Vagina (tissue), 2 donors: ENCODE results near the gene MPHOSPH9. TPM values are rescaled to one million over a fixed set of nuclear protein-coding genes. Genes with fewer than 3 reads are reported as not detected.

Experiments
- DNase-seq, 2 donors: peaks; one replicate each; pipeline ENCODE4 v3.0.0-alpha.2; 2017; ENCODE audit errors: extremely low spot score in 2 of 2
- H3K27ac ChIP-seq: fragments of 200-600 bp; sonication (generic); one replicate; pipeline ENCODE4 v1.5.1; 2019
- H3K27me3 ChIP-seq: fragments of 200-600 bp; sonication (generic); one replicate; pipeline ENCODE4 v1.5.1; 2019
- H3K36me3 ChIP-seq, 2 donors: fragments of 200-600 bp; sonication (generic); one replicate each; pipeline ENCODE4 v1.5.1; 2017 to 2019
- H3K4me1 ChIP-seq: fragments of 200-600 bp; sonication (generic); one replicate; pipeline ENCODE4 v1.5.1; 2019
- H3K4me3 ChIP-seq, 2 donors: fragments of 200-600 bp; sonication (generic); 1 replicate in 1 of 2; 2 replicates in 1 of 2; pipeline ENCODE4 v1.5.1; 2016 to 2019
- H3K9me3 ChIP-seq: fragments of 200-600 bp; sonication (generic); one replicate; pipeline ENCODE4 v1.5.1; 2019
- CTCF ChIP-seq, 3 experiments: fragments of 450-650 bp in 2 of 3; fragments of 200-600 bp in 1 of 3; sonication (generic) in 1 of 3; IDR thresholded peaks; one replicate each; pipeline ENCODE4 v1.5.1; 2017 to 2019; ENCODE audit warnings: antibody characterized with exemption in 3 of 3, mild to moderate bottlenecking in 2 of 3, moderate library complexity in 2 of 3
- POLR2A ChIP-seq, 2 donors: fragments of 450-650 bp; IDR thresholded peaks; one replicate each; pipeline ENCODE4 v1.6.1; 2017; ENCODE audit warnings: antibody characterized with exemption in 2 of 2, mild to moderate bottlenecking in 2 of 2, moderate library complexity in 2 of 2
- POLR2AphosphoS5 ChIP-seq, 2 donors: sonication (generic); formaldehyde crosslinking; IDR thresholded peaks; one replicate each; pipeline ENCODE4 v1.9.0; 2017; ENCODE audit warnings: antibody characterized with exemption in 2 of 2, mild to moderate bottlenecking in 2 of 2, low read depth in 1 of 2; ENCODE audit not compliant: insufficient read depth in 1 of 2
- intact Hi-C: fragments of 100-400 bp; cut with DNase I; formaldehyde crosslinking; loops from one replicate; pipeline ENCODE4 v1.15.1; 2023
- total RNA-seq: library from RNA; depleted of rRNA; stranded (reverse); fragments of >200 nt; gene quantifications from one replicate; pipeline ENCODE4 v1.2.3, GENCODE V29; 2016

MPHOSPH9 gene
- total RNA-seq, 1 donor from 2014 or later, result 17.9 TPM

DNA sequence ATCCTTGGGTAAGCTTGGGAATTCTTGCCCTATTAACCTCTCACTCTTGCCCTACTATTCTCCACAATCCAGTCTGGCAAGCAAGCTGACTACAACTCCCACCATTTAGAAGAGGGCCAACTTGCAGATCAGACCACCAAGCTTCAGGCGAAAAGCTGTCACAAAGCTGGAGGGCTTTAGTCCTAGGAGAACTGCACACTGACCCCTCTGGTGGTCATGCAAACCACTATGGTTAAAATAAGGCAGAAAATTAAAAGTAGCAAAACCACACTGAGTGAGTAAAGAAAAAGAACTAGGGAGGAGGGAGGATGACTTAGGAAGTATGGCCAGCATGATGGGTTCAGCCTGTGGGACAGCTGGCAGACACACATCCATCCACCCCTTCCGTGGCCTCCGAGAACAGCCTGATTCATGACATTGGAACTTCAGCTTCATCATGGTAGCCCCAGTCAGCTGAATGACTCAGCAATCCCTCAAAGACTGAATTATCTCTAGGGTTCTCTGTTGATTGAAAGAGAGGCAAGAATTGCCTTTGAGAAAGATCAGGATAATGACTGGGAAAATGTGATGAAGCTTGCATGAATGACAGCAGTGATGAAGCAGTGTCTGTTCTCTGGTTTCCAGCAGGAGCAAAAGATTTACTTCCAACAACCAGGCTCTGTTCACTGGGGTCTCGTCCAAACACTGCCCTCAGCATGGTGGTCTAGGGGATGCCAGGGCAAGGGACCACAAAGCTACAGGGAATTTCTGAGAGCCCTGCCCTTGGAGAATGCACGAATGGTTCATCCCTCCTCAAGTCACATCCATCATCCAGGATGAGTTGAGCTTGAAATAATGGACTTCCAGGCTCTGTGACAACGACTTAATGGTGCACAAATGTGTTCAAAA is 106.4 kb downstream of the MPHOSPH9 start:
- H3K36me3 ChIP-seq, result no peaks in the 10 kb centered on the region
- no peaks in the 10 kb centered on the region for H3K27me3 ChIP-seq
- H3K27ac ChIP-seq, result peak overlapping the region; percentile 75
- TF ChIP-seq CTCF (IDR thresholded peaks at IDR 0.05), result no peak
- TF ChIP-seq POLR2AphosphoS5 (IDR thresholded peaks at IDR 0.05; ENCODE audit: insufficient read depth in 1 of 2, low read depth in 1 of 2), result peak in 1 of 2 donors; percentile 62
- TF ChIP-seq POLR2A (IDR thresholded peaks at IDR 0.05), result no peak
- intact Hi-C loops, result no loop called here
- no peak overlapping the region for H3K4me3 ChIP-seq
- H3K4me1 ChIP-seq, result peaks cover 27% of the 10 kb centered on the region
- DNase-seq, result no peak
- no peaks in the 10 kb centered on the region for H3K9me3 ChIP-seq

GRCh38 chr12:123122626-123123025 is 110.3 kb downstream of the MPHOSPH9 start:
- DNase-seq, result no peak
- intact Hi-C loops, result no loop called here
- H3K4me3 ChIP-seq, result no peak overlapping the region
- no peak for TF ChIP-seq POLR2AphosphoS5 (IDR thresholded peaks at IDR 0.05; ENCODE audit: insufficient read depth in 1 of 2, low read depth in 1 of 2)
- no peaks in the 10 kb centered on the region for H3K27me3 ChIP-seq
- no peak overlapping the region for H3K27ac ChIP-seq
- H3K4me1 ChIP-seq, result peaks cover 48% of the 10 kb centered on the region
- no peaks in the 10 kb centered on the region for H3K36me3 ChIP-seq
- no peaks in the 10 kb centered on the region for H3K9me3 ChIP-seq

GRCh38 chr12:123121670-123122069 is 111.3 kb downstream of the MPHOSPH9 start:
- DNase-seq, result no peak
- no peak overlapping the region for H3K4me3 ChIP-seq
- intact Hi-C loops, result no loop called here
- peaks cover 52% of the 10 kb centered on the region for H3K4me1 ChIP-seq
- TF ChIP-seq CTCF (IDR thresholded peaks at IDR 0.05) (no peak), POLR2A (IDR thresholded peaks at IDR 0.05) (no peak), POLR2AphosphoS5 (IDR thresholded peaks at IDR 0.05; ENCODE audit: insufficient read depth in 1 of 2, low read depth in 1 of 2) (no peak)
- no peaks in the 10 kb centered on the region for H3K36me3 ChIP-seq
- no peak overlapping the region for H3K27ac ChIP-seq
- no peaks in the 10 kb centered on the region for H3K27me3 ChIP-seq
- no peaks in the 10 kb centered on the region for H3K9me3 ChIP-seq

DNA sequence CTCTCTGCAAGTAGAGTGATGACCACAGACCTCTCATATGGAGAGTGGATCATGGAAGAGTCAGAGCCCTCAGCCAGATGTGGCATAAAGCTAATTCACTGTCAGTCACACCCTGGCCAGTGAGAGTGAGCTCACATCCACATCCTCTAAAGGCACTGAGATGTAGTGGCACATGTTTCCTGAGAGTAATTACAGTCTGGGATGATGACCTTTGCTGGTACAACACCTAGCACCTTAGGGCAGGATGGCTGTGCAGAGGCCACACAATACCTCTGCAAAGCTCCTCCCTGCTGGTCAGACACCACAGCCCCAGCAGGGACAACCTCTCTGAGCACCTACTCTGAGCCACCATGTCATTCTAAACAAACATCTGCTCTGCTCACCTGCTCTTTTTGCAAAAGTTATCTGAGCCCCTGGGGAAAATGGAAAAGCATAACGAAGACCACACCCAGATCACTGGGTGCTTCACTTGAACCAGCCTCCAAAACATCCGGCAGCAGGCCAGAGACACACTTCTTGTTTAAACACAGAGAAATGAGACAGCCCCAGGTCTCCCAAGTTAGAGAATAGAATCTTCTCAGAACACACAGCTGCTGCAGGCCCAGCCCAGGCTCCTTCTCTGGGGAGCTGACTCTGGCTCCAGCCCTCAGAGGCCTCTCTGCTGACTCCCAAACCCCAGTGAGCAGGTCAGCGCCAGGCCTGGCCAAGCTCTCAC is 112.3 kb downstream of the MPHOSPH9 start:
- no peak for DNase-seq
- TF ChIP-seq POLR2AphosphoS5 (IDR thresholded peaks at IDR 0.05; ENCODE audit: insufficient read depth in 1 of 2, low read depth in 1 of 2), result no peak
- TF ChIP-seq POLR2A (IDR thresholded peaks at IDR 0.05), result no peak
- no peak for TF ChIP-seq CTCF (IDR thresholded peaks at IDR 0.05)
- Histone ChIP-seq H3K4me1 (peaks cover 52% of the 10 kb centered on the region), H3K4me3 (no peak overlapping the region), H3K36me3 (no peaks in the 10 kb centered on the region), H3K27me3 (no peaks in the 10 kb centered on the region), H3K9me3 (no peaks in the 10 kb centered on the region), H3K27ac (peak overlapping the region; percentile 56)
- intact Hi-C loops, result no loop called here

DNA sequence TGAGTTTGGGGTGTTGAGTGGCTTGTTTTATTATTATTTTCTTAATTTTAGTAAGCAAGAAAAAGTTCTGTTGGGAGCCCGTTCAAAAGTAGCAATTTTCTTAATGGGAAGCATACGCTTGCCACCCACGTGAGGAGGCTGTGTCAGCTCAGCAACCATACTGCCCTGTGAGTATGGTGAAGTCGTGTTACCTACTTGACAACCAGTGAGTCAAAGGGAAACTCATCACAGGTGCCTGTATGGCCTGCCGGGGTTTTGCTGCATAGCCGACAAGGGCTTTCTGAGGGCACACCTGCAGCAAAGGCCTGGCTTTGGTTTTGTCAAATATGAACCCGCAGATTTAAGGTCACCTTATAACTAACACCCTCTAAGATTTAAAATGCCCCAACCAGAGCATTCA is 113.1 kb downstream of the MPHOSPH9 start:
- TF ChIP-seq CTCF (IDR thresholded peaks at IDR 0.05) (no peak), POLR2A (IDR thresholded peaks at IDR 0.05) (no peak), POLR2AphosphoS5 (IDR thresholded peaks at IDR 0.05; ENCODE audit: insufficient read depth in 1 of 2, low read depth in 1 of 2) (no peak)
- Histone ChIP-seq H3K27me3 (no peaks in the 10 kb centered on the region), H3K27ac (peak overlapping the region; percentile 56), H3K9me3 (no peaks in the 10 kb centered on the region), H3K36me3 (no peaks in the 10 kb centered on the region), H3K4me3 (no peak overlapping the region), H3K4me1 (peaks cover 56% of the 10 kb centered on the region)
- DNase-seq, result no peak
- intact Hi-C loops, result no loop called here
